Measurements from ENCODE around the gene LCE7A.

The LCE7A gene

GRCh38 chr1:152879559-152880198 is 19.9 kb downstream of the LCE7A start:
- in situ Hi-C loops (cut with HindIII; ENCODE audit: low sequenced_read_pairs): no loop called here

GRCh38 chr1:152880316-152880715 is 20.5 kb downstream of the LCE7A start:
- in situ Hi-C loops (cut with HindIII; ENCODE audit: low sequenced_read_pairs): no loop called here

DNA sequence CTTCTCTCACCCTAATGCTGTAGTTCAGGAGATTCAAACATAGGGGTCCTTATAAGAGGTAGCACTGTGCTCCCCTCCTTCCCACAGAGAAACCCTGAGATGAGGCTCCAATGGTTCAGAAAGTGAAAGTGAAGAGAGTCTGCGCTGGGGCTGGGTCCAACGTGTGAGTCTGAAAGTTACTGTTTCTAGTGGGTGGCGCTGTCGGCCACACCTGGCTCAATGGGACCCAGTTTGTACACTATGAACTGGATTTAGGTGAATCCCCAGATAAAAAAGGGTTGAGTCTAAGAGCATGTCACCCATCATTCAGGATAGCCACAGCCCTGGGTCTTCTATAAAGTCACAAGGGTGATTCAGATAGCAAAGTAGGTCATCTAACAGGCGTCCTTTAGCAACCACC is 21.1 kb downstream of the LCE7A start:
- in situ Hi-C loops (cut with HindIII; ENCODE audit: low sequenced_read_pairs): no loop called here

DNA sequence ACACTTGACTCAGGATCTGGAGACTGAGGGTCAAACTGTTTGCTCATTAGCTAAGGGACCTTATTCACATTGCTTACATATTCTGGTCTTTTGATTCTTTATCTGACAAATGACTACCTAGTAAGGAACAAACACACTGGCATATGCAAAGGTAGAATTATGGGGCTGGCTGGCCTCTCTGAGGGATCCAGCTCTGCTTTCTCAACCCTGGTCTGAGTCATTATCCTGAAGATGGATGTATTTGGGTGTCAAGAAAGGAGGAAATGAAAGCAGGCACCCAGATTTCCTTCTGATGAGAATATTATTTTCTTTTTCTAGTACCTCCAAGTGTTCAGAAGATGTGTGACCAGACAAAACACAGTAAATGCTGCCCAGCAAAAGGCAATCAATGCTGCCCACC is 24.3 kb downstream of the LCE7A start:
- in situ Hi-C loops (cut with HindIII; ENCODE audit: low sequenced_read_pairs): no loop called here

- in situ Hi-C loops (cut with HindIII; ENCODE audit: low sequenced_read_pairs): no loop called here
Observed at GRCh38 chr1:152884506-152884905, 24.7 kb downstream of the LCE7A start.

DNA sequence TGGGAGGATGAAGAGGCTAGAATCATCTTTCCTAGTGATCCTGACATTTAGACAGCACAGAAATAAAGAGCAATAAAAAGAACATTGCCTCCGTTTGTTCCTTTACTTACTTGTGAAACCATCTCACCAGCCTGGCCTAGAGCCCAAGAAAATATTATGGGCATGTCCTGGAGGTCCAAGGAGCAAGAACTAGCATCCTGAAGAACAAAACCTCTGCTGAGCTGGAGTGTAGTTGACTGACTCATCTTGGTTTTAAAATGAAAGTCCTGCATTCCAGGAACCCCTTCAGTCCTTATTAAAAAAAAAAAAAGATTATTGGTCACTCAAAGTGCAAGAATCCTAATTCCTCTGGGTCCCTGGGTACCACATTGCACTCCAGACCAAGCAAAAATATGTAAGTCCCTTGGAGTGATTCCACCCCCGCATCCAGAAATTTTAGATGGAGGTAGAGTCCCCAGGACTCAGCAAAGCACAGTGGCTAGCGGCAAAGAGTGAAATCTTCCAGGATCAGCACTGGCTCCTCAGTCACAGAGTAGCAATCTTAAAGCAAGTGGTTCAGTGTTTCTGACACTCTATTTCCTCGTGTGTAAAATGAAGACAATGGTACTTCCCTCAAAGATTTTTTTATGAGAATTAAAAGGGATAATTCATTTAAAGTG is 25.3 kb downstream of the LCE7A start:
- in situ Hi-C loops (cut with HindIII; ENCODE audit: low sequenced_read_pairs): no loop called here

DNA sequence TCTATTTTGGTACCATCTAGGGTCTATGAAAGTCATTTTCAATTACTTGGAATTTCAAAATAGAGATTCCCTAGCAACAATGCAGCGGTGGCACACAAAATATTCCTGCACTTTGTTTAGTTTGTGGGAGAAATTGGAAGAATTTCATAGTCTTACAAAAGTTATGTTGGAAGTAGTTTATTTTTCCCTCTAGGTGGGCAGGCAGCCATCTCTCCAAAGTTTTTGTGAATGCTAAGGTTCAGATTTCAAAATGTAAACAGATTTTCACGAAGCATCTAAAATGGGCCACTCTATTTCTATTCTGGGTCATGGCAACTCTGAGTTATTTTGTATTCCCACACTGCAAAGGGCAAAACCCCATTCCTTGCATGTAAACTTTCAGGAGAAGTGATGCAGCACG is 26.3 kb downstream of the LCE7A start:
- in situ Hi-C loops (cut with HindIII; ENCODE audit: low sequenced_read_pairs): no loop called here

GRCh38 chr1:152886758-152887409 is 27.1 kb downstream of the LCE7A start:
- in situ Hi-C loops (cut with HindIII; ENCODE audit: low sequenced_read_pairs): no loop called here

DNA sequence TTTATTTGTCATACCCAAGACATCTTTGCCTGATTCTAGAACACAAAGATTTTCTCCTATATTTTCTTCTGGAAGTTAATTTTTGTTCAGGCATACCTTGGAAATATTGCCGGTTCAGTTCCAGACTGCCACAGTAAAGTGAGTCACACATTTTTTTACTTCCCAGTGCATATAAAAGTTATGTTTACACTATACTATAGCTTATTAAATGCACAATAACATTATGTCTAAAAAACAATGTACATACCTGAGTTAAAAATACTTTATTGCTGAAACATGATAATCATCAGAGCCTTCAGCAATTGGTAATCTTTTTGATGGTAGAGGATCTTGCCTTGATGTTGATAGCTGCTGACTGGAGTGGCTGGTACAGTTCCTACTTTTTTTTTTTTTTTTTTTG is 28.3 kb downstream of the LCE7A start:
- in situ Hi-C loops (cut with HindIII; ENCODE audit: low sequenced_read_pairs): no loop called here

DNA sequence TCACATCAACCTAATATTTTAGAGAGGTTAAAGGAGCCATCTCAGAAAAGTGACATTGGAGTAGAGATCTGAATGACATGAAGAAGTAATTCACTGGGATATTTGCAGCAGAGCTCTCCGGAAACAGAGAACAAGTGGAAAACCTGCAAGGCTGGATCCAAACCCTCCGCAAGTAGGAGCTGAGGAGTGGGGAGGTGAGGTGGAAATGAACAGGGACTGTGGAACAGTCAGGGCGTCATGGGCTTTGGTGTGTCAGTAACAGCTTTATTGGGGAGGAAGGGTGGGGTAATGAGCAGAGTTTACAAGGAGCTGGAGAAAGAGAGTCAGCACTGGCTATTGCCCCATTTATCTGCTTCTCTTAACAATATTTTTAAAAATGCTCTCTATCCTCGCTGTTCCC is 39.2 kb downstream of the LCE7A start:
- in situ Hi-C loops (cut with HindIII; ENCODE audit: low sequenced_read_pairs): no loop called here

DNA sequence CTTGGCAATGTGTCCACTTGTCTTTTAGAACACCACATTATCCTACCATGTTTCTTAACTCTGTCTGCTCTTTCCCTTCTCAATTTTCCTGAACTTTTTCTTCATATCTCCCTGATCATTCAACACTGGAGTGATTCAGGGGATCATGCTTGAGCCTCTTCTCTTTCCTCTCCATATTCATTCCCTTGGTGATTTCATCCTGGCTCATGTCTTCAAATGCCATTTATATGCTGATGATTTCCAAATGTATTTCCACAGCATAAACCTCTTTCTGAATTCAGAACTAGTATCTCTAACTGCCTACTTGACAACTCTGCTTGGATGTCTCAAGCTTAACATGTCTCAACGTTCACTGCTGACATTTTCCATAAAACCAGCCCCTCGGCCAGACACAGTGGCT is 40.1 kb downstream of the LCE7A start:
- in situ Hi-C loops (cut with HindIII; ENCODE audit: low sequenced_read_pairs): no loop called here

- in situ Hi-C loops (cut with HindIII; ENCODE audit: low sequenced_read_pairs): no loop called here
Observed at GRCh38 chr1:152901631-152902030, 41.8 kb downstream of the LCE7A start.

- in situ Hi-C loops (cut with HindIII; ENCODE audit: low sequenced_read_pairs): no loop called here
Observed at GRCh38 chr1:152902636-152903035, 42.8 kb downstream of the LCE7A start.

DNA sequence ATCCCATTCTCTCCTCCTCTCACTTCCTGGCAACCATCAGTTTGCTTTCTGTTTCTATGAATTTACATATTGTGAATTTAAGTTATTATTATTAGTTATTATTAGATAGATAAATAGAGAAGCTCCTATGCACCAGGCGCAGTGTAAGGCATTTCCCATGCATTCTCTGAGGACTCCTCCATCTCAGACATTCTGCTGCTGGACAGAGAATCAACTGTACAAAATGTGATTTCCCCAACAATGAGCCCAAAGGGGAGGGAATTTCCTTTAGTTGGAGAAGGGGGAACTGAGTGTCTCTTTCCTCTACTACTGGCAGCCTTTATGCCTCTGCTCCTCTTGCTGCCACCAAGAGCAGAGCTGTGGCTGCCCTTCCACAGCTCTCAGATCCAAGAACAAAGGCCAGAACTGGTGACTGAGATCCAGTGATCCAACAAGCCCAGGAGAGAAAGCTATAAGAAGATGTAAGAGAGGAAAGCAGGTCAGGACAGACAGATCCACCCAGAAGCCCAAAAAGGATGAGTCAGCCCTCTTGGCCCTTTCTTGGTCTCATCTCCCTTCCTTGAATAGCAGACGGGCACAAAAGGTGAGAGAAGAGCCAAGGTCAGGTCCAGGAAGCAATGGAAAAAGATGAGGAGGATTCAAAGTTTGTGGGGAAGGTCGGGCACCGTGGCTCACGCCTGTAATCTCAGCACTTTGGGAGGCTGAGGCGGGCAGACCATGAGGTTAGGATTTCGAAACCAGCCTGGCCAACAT is 45.1 kb downstream of the LCE7A start:
- in situ Hi-C loops (cut with HindIII; ENCODE audit: low sequenced_read_pairs): no loop called here

GRCh38 chr1:152906023-152906565 is 46.3 kb downstream of the LCE7A start:
- in situ Hi-C loops (cut with HindIII; ENCODE audit: low sequenced_read_pairs): no loop called here

- in situ Hi-C loops (cut with HindIII; ENCODE audit: low sequenced_read_pairs): no loop called here
Observed at GRCh38 chr1:152907686-152908601, 48.1 kb downstream of the LCE7A start, which contains the start of gene IVL. TSS of gene IVL (plus strand) at chr1:152908546. CDS start at chr1:152909798, 1,252 bp downstream.

- in situ Hi-C loops (cut with HindIII; ENCODE audit: low sequenced_read_pairs): no loop called here
Observed at GRCh38 chr1:152909206-152909605, 49.4 kb downstream of the LCE7A start.

All from DLD1 (cell line).